AG09319 (cell line): ENCODE data around the gene HIRIP3.

Experiments used
- DNase-seq: peaks from one replicate; pipeline ENCODE4 v3.0.0-alpha.2; 2010; ENCODE audit warnings: low read depth; ENCODE audit errors: extremely low read depth
- CTCF ChIP-seq: IDR thresholded peaks from 2 replicates; pipeline ENCODE4 v1.5.1; 2011; ENCODE audit warnings: low read depth, mild to moderate bottlenecking, inconsistent platforms, low read length, moderate library complexity

The HIRIP3 gene

GRCh38 chr16:30011714-30012504, 16.5 kb upstream of the HIRIP3 start:
- no peak for DNase-seq
- no peak for TF ChIP-seq CTCF

GRCh38 chr16:30010844-30011713, 15.7 kb upstream of the HIRIP3 start, which contains the start of gene DOC2A:
TSS of gene DOC2A (minus strand) at chr16:30011027. CDS start at chr16:30010222, 805 bp downstream.
- no peak for DNase-seq
- TF ChIP-seq CTCF, result no peak

GRCh38 chr16:30009990-30010843, 14.8 kb upstream of the HIRIP3 start:
- DNase-seq, result no peak
- no peak for TF ChIP-seq CTCF

- DNase-seq, result no peak
- no peak for TF ChIP-seq CTCF
Measured at GRCh38 chr16:30009085-30009862, 13.9 kb upstream of the HIRIP3 start.

GRCh38 chr16:30007378-30007895, 12.0 kb upstream of the HIRIP3 start:
- no peak for TF ChIP-seq CTCF
- no peak for DNase-seq

- DNase-seq, result no peak
- no peak for TF ChIP-seq CTCF
Measured at GRCh38 chr16:30006659-30007377, 11.4 kb upstream of the HIRIP3 start.
